Nephron progenitor cell (in vitro differentiated cells): ENCODE data around the gene SRM.
A peak's percentile ranks its signal among the peaks of the same experiment; 100 is the strongest.

Source experiments
- DNase-seq: peaks from one replicate; pipeline ENCODE4 v3.0.0; 2021
- H3K27ac Mint-ChIP-seq: 2 replicates; pipeline ENCODE4 v1.8.0; 2021; ENCODE audit warnings: mild to moderate bottlenecking, moderate library complexity, mixed read lengths
- H3K27me3 Mint-ChIP-seq: 2 replicates; pipeline ENCODE4 v1.8.0; 2021; ENCODE audit warnings: mild to moderate bottlenecking, low read depth, mixed read lengths; ENCODE audit not compliant: poor library complexity
- H3K36me3 Mint-ChIP-seq: 2 replicates; pipeline ENCODE4 v1.8.0; 2021; ENCODE audit warnings: low read depth, mixed read lengths
- H3K4me1 Mint-ChIP-seq: 2 replicates; pipeline ENCODE4 v1.8.0; 2021; ENCODE audit warnings: mixed read lengths
- H3K4me3 Mint-ChIP-seq: 2 replicates; pipeline ENCODE4 v1.8.0; 2021; ENCODE audit warnings: mild to moderate bottlenecking, moderate library complexity, mixed read lengths
- H3K9me3 Mint-ChIP-seq: 2 replicates; pipeline ENCODE4 v1.8.0; 2021; ENCODE audit warnings: mild to moderate bottlenecking, moderate library complexity, mixed read lengths
- TF ChIP-seq, protein P1 (sequence below): fragments of 200-600 bp; sonication (generic); IDR thresholded peaks from 2 replicates; pipeline ENCODE4 v1.5.0; 2021; ENCODE audit warnings: antibody characterized with exemption

The SRM gene

DNA sequence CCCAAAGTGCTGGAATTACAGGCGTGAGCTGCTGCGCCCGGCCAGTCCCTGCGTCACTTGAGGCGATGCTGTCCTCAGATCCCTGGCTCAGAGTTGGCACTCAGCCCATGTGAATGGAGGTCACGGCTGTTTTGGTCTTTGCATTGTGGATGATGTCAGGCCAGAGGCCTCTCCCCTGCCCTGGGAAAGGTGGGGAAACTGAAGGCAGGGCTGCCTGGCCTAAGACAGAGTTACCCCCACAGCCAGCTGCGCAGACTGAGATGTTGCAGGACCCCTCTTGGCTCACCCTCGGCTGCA is 13.6 kb downstream of the SRM start:
- TF ChIP-seq, protein P1, sequence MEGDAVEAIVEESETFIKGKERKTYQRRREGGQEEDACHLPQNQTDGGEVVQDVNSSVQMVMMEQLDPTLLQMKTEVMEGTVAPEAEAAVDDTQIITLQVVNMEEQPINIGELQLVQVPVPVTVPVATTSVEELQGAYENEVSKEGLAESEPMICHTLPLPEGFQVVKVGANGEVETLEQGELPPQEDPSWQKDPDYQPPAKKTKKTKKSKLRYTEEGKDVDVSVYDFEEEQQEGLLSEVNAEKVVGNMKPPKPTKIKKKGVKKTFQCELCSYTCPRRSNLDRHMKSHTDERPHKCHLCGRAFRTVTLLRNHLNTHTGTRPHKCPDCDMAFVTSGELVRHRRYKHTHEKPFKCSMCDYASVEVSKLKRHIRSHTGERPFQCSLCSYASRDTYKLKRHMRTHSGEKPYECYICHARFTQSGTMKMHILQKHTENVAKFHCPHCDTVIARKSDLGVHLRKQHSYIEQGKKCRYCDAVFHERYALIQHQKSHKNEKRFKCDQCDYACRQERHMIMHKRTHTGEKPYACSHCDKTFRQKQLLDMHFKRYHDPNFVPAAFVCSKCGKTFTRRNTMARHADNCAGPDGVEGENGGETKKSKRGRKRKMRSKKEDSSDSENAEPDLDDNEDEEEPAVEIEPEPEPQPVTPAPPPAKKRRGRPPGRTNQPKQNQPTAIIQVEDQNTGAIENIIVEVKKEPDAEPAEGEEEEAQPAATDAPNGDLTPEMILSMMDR, result no peak
- H3K4me3 Mint-ChIP-seq, result no peak overlapping the region
- H3K27me3 Mint-ChIP-seq, result peaks cover 4% of the 10 kb centered on the region
- no peak overlapping the region for H3K27ac Mint-ChIP-seq
- DNase-seq, result no peak
- peaks cover 20% of the 10 kb centered on the region for H3K4me1 Mint-ChIP-seq
- H3K9me3 Mint-ChIP-seq, result no peaks in the 10 kb centered on the region
- H3K36me3 Mint-ChIP-seq, result no peaks in the 10 kb centered on the region

DNA sequence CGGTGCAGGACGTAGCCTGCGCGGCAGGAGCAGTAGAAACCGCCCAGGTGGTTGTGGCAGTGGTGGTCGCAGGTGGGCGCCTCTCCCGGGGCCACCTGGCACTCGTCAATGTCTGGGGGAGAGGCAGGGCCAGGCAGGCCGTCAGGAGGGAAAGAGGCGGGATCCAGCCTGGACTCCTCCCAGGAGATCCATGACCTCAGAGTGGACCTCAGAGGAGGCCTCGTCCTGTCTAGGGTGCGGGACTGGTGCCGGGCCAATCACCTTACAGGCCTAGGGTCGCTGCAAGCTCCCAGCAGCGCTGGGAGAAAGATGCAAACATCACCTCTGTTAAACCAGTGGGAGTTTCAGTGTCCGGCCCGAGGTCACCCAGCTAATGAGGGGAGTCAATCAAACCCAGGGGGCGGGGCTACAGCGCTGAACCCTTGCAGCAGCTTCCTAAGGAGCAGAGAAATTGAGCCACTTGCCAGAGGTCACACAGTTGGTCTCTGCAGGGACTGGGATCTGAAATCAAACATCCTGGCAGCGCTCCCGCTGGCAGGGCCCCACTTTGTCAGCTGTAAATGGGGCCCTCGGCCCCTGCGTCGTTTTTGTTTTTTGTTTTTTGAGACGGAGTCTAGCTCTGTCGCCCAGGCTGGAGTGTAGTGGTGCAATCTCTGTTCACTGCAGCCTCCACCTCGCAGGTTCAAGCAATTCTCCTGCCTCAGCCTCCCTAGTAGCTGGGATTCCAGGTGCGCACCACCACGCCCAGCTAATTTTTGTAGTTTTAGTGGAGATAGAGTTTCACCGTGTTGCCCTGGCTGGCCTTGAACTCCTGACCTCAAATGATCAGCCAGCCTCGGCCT is 14.2 kb downstream of the SRM start:
- Mint-ChIP-seq H3K27me3 (peaks cover 4% of the 10 kb centered on the region), H3K36me3 (no peaks in the 10 kb centered on the region), H3K9me3 (no peaks in the 10 kb centered on the region), H3K4me3 (peak overlapping the region; percentile 59), H3K27ac (no peak overlapping the region), H3K4me1 (peaks cover 20% of the 10 kb centered on the region)
- peak; percentile 84 for DNase-seq
- TF ChIP-seq, protein P1, result no peak

DNA sequence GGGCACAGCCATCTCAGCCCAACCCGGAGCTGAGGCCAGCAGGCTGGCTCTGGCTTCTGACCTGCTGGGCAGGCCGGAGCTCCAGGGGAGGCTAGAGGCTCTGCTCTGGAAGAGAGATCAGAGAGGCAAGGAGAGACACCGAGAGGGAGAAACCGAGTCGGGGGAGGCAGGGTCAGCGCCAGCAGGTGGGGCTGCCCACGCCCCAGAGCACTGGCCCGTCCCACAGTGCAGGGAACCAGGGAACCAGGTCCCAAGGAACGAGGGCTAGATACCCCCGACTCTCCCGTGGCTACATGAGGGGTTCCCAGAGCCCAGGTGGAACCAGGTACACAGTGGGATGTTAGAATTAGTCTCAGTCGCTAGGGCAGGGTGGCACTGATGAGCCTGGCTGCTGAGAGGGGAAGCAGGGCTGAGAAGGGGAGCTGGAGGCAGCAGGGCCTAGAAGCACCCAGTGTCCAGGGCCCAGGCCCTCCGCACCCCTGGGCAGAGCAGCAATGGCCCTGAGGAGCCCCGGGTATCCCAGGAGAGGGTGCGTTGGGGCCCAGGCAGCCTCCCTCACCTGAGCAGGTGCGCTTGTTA is 14.9 kb downstream of the SRM start:
- no peak for DNase-seq
- Mint-ChIP-seq H3K4me3 (no peak overlapping the region), H3K27me3 (peaks cover 4% of the 10 kb centered on the region), H3K4me1 (peaks cover 20% of the 10 kb centered on the region), H3K9me3 (no peaks in the 10 kb centered on the region), H3K36me3 (no peaks in the 10 kb centered on the region), H3K27ac (no peak overlapping the region)
- TF ChIP-seq, protein P1, result no peak

DNA sequence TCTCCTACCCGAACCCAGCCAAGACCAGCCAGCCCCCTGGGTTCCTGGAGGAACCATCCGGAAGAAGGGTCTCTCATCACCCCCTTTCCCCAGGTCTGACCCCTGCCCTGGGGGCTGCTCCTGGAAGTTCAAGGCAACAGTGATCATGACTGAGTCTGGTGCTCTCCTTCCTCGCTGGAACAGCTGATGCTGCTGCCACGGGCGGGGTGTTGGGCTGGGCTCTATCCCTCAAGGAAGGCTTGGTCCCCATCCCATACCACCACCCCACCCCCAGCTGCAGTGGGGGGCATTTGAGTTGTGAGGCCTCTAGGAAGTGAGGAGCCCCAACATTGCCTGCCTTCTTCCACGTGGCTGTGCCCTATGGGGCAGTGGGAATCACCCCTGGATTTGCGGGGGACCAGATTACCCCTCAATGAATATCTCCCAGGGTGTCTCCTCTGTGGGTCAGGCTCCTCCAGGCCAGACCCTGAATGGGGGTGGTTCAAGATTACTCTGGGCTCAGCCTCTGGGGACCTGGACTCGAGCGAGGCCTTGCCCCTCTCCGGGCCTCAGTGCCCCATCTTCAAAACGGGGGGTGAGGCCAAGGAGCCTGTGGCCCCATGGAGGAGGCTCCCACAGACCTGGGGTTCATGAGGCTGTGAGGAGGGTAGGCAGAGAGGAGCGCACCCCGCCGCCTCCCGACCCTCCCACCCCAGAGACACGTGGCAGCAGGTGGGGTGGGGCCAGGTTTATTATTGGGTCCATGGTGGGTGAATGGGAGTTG is 15.6 kb downstream of the SRM start:
- Mint-ChIP-seq H3K4me3 (no peak overlapping the region), H3K4me1 (peaks cover 20% of the 10 kb centered on the region), H3K9me3 (no peaks in the 10 kb centered on the region), H3K27ac (no peak overlapping the region), H3K36me3 (no peaks in the 10 kb centered on the region), H3K27me3 (peaks cover 4% of the 10 kb centered on the region)
- DNase-seq, result no peak
- TF ChIP-seq, protein P1, result no peak

DNA sequence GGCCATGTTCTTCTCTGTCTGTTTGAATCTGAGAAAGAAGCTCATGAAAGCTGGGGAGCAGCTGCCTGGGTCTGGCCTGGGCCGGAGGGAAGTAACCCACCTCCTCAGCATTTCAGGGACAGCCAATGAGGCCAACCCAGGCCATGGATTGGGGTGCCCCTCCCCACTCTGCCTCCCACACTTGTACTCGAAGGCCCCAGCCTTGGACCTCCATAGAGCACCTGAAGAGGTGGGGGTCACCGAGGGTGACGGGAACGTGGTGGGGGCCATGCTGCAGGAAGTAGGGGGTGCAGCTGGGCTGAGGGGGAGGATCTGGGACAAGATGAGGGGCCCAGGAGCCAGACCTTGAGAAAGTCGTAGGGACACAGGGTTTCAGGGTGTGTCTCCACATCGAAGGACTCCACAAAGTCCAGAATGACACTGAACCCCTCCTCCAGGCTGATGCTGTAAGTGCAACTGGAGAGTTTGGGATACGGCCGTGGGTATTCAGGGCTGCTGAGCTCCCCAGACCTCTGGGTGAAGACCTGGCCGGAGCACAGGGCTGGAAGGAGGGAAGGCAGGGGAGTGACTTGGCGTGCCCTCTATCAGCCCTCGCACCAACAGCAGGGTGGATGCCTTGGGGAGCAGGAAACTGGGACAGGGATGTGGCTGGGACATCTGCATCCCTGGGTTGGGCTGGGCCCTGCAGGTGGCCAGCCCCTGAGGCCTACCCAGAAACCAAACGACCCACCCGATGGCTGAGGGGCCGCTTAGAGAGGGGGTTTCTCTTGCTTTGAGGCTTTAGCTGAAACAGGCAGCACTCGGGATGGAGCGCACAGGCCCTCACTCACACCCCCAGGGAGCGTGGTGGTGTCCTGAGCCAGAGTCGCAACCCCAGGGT is 16.6 kb downstream of the SRM start:
- Mint-ChIP-seq H3K27me3 (peaks cover 6% of the 10 kb centered on the region), H3K36me3 (no peaks in the 10 kb centered on the region), H3K4me3 (no peak overlapping the region), H3K27ac (no peak overlapping the region), H3K4me1 (peaks cover 20% of the 10 kb centered on the region), H3K9me3 (no peaks in the 10 kb centered on the region)
- TF ChIP-seq, protein P1, result no peak
- DNase-seq, result no peak
